ENCODE data around the gene OVAAL. TPM values are rescaled to one million over a fixed set of nuclear protein-coding genes. Genes with fewer than 3 reads are reported as not detected.

Gene OVAAL
- total RNA-seq, 1 donor from 2014 or later: not detected

DNA sequence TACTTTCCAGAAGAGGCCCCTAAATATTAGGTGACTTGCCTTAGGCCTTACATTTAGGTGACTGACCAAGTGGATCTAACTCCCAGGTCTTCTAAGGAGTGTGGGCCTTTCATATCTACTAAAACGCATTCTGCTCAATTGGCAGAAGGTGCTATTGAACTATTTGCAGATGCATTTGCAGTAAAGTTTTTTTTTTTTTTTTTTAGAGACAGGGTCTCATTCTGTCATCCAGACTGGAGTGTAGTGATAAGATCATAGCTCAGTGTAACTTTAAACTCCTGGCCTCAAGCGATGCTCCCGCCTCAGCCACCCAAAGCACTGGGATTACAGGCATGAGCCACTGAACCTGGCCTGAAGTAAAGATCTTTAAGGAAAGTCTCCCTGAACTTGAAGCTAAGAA is 43.4 kb upstream of the OVAAL start:
- no peak overlapping the region for H3K4me3 ChIP-seq (ENCODE audit: insufficient read depth, low read depth, low read length)
- no peaks in the 10 kb centered on the region for H3K79me2 ChIP-seq (ENCODE audit: insufficient read depth, low read length)
- FAIRE-seq (no peak), DNase-seq (ENCODE audit: low read depth) (no peak)
- no peak overlapping the region for H3K4me3 Mint-ChIP-seq (ENCODE audit: unreplicated experiment)
- no peaks in the 10 kb centered on the region for H3K36me3 ChIP-seq (ENCODE audit: insufficient read depth, low read length)
- H3K4me1 ChIP-seq (ENCODE audit: insufficient read depth, low read length): peaks cover 5% of the 10 kb centered on the region
- no peaks in the 10 kb centered on the region for H3K9me3 ChIP-seq (ENCODE audit: insufficient read depth, low read depth, low read length)
- no peak overlapping the region for H3K4me2 ChIP-seq (ENCODE audit: low read length)
- H3K4me1 Mint-ChIP-seq (ENCODE audit: low read depth, unreplicated experiment): peaks cover 9% of the 10 kb centered on the region
- H3K9ac ChIP-seq (ENCODE audit: low read length): no peak overlapping the region
- H3K36me3 Mint-ChIP-seq (ENCODE audit: low read depth, unreplicated experiment): no peaks in the 10 kb centered on the region
- no peaks in the 10 kb centered on the region for H3K27me3 Mint-ChIP-seq (ENCODE audit: low read depth, unreplicated experiment)
- no peaks in the 10 kb centered on the region for H3K9me3 Mint-ChIP-seq (ENCODE audit: unreplicated experiment)
- no peak overlapping the region for H2AFZ ChIP-seq (ENCODE audit: low read depth, low read length)
- H4K20me1 ChIP-seq (ENCODE audit: insufficient read depth, low read length): no peaks in the 10 kb centered on the region
- TF ChIP-seq, protein P1, sequence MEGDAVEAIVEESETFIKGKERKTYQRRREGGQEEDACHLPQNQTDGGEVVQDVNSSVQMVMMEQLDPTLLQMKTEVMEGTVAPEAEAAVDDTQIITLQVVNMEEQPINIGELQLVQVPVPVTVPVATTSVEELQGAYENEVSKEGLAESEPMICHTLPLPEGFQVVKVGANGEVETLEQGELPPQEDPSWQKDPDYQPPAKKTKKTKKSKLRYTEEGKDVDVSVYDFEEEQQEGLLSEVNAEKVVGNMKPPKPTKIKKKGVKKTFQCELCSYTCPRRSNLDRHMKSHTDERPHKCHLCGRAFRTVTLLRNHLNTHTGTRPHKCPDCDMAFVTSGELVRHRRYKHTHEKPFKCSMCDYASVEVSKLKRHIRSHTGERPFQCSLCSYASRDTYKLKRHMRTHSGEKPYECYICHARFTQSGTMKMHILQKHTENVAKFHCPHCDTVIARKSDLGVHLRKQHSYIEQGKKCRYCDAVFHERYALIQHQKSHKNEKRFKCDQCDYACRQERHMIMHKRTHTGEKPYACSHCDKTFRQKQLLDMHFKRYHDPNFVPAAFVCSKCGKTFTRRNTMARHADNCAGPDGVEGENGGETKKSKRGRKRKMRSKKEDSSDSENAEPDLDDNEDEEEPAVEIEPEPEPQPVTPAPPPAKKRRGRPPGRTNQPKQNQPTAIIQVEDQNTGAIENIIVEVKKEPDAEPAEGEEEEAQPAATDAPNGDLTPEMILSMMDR (IDR thresholded peaks at IDR 0.05; ENCODE audit: insufficient read depth, low read depth, low read length): no peak
- TF ChIP-seq EZH2 (IDR thresholded peaks at IDR 0.05; ENCODE audit: insufficient read depth, low read length): no peak
- no peak overlapping the region for H3K27ac ChIP-seq (ENCODE audit: low read depth, low read length)
- no peaks in the 10 kb centered on the region for H3K27me3 ChIP-seq (ENCODE audit: insufficient read depth, low read length)
- H3K27ac Mint-ChIP-seq (ENCODE audit: unreplicated experiment): no peak overlapping the region

DNA sequence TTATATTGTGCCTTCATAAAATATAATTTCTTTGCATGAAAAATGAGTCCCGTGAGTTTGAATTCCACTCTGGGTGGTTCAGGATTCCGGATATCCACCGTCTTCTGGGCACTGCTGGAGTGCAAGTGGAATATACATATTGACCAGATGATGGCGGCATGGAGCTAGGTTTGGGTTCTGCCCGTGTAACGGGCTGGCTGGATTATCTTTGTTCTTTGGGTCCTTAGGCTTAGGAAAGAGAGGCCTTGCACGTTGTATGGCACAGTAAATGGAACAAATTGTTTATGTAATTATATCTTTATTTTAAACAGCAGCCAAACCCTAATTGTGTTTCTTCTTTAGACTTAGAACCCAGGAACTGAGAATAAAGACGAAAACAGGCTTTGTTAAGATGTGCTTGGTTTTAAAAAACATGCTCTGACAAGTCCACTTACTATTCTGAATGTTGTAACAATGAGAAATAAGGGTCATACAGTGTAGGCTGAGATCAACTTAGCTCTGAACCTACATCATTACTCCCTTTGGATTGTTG is 42.8 kb upstream of the OVAAL start:
- TF ChIP-seq, protein P1 (IDR thresholded peaks at IDR 0.05; ENCODE audit: insufficient read depth, low read depth, low read length): peak; percentile 90
- no peak for TF ChIP-seq EZH2 (IDR thresholded peaks at IDR 0.05; ENCODE audit: insufficient read depth, low read length)
- H3K27ac Mint-ChIP-seq (ENCODE audit: unreplicated experiment): peak overlapping the region; percentile 72
- DNase-seq (ENCODE audit: low read depth) (peak; percentile 57), FAIRE-seq (peak; percentile 52)
- peaks cover 5% of the 10 kb centered on the region for H3K4me1 ChIP-seq (ENCODE audit: insufficient read depth, low read length)
- peak overlapping the region; percentile 20 for H3K9ac ChIP-seq (ENCODE audit: low read length)
- no peaks in the 10 kb centered on the region for H3K9me3 Mint-ChIP-seq (ENCODE audit: unreplicated experiment)
- no peaks in the 10 kb centered on the region for H3K9me3 ChIP-seq (ENCODE audit: insufficient read depth, low read depth, low read length)
- no peaks in the 10 kb centered on the region for H3K27me3 ChIP-seq (ENCODE audit: insufficient read depth, low read length)
- H3K4me1 Mint-ChIP-seq (ENCODE audit: low read depth, unreplicated experiment): peaks cover 12% of the 10 kb centered on the region
- H4K20me1 ChIP-seq (ENCODE audit: insufficient read depth, low read length): no peaks in the 10 kb centered on the region
- H3K4me3 ChIP-seq (ENCODE audit: insufficient read depth, low read depth, low read length): no peak overlapping the region
- H2AFZ ChIP-seq (ENCODE audit: low read depth, low read length): peak overlapping the region; percentile 74
- H3K79me2 ChIP-seq (ENCODE audit: insufficient read depth, low read length): no peaks in the 10 kb centered on the region
- H3K27ac ChIP-seq (ENCODE audit: low read depth, low read length): peak overlapping the region; percentile 16
- H3K4me2 ChIP-seq (ENCODE audit: low read length): no peak overlapping the region
- no peaks in the 10 kb centered on the region for H3K27me3 Mint-ChIP-seq (ENCODE audit: low read depth, unreplicated experiment)
- no peaks in the 10 kb centered on the region for H3K36me3 ChIP-seq (ENCODE audit: insufficient read depth, low read length)
- no peaks in the 10 kb centered on the region for H3K36me3 Mint-ChIP-seq (ENCODE audit: low read depth, unreplicated experiment)
- no peak overlapping the region for H3K4me3 Mint-ChIP-seq (ENCODE audit: unreplicated experiment)

DNA sequence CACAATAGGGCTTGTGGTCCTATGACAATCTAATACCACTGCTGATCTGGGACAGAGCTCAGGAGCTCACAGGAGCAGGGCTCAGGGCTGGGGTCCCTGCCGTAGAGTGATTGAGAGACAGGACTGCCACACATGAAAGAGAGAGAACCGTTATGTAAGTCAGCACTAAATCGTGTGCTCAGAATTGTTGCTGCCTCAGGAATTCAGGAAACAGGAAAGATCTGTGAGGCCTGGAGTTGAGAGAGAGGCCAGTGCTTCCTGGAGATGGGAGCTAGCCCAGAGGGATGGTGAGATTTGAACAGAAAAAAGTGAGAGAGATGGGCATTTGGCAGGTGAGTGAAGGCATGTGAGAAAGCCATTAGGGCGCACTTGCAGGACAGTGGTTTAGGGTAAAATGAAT is 38.9 kb upstream of the OVAAL start:
- no peak overlapping the region for H3K4me3 Mint-ChIP-seq (ENCODE audit: unreplicated experiment)
- no peaks in the 10 kb centered on the region for H3K27me3 ChIP-seq (ENCODE audit: insufficient read depth, low read length)
- H3K9me3 ChIP-seq (ENCODE audit: insufficient read depth, low read depth, low read length): no peaks in the 10 kb centered on the region
- no peaks in the 10 kb centered on the region for H4K20me1 ChIP-seq (ENCODE audit: insufficient read depth, low read length)
- no peaks in the 10 kb centered on the region for H3K27me3 Mint-ChIP-seq (ENCODE audit: low read depth, unreplicated experiment)
- no peaks in the 10 kb centered on the region for H3K36me3 ChIP-seq (ENCODE audit: insufficient read depth, low read length)
- no peak overlapping the region for H3K4me3 ChIP-seq (ENCODE audit: insufficient read depth, low read depth, low read length)
- peak overlapping the region; percentile 73 for H3K27ac Mint-ChIP-seq (ENCODE audit: unreplicated experiment)
- no peak overlapping the region for H3K27ac ChIP-seq (ENCODE audit: low read depth, low read length)
- H3K9me3 Mint-ChIP-seq (ENCODE audit: unreplicated experiment): peaks cover 3% of the 10 kb centered on the region
- no peak overlapping the region for H3K9ac ChIP-seq (ENCODE audit: low read length)
- no peaks in the 10 kb centered on the region for H3K79me2 ChIP-seq (ENCODE audit: insufficient read depth, low read length)
- H3K4me1 Mint-ChIP-seq (ENCODE audit: low read depth, unreplicated experiment): peaks cover 26% of the 10 kb centered on the region
- no peak overlapping the region for H3K4me2 ChIP-seq (ENCODE audit: low read length)
- peaks cover 5% of the 10 kb centered on the region for H3K4me1 ChIP-seq (ENCODE audit: insufficient read depth, low read length)
- DNase-seq (ENCODE audit: low read depth) (no peak), FAIRE-seq (no peak)
- TF ChIP-seq, protein P1 (IDR thresholded peaks at IDR 0.05; ENCODE audit: insufficient read depth, low read depth, low read length): no peak
- no peak for TF ChIP-seq EZH2 (IDR thresholded peaks at IDR 0.05; ENCODE audit: insufficient read depth, low read length)
- H3K36me3 Mint-ChIP-seq (ENCODE audit: low read depth, unreplicated experiment): no peaks in the 10 kb centered on the region
- peak overlapping the region; percentile 48 for H2AFZ ChIP-seq (ENCODE audit: low read depth, low read length)

All from astrocyte (in vitro differentiated cells and primary cell).